Parathyroid adenoma (tissue), 2 donors: ENCODE measurements around the gene GGT6.

Experiments used
- H2AFZ ChIP-seq: fragments of 300-600 bp; sonication (generic); one replicate; pipeline ENCODE4 v1.7.0; 2017; ENCODE audit warnings: antibody characterized with exemption, mild to moderate bottlenecking
- H3K27ac ChIP-seq: fragments of 300-600 bp; sonication (generic); one replicate; pipeline ENCODE4 v1.7.0; 2017
- H3K27me3 ChIP-seq: fragments of 300-600 bp; sonication (generic); one replicate; pipeline ENCODE4 v1.7.0; 2017; ENCODE audit warnings: low read length; ENCODE audit not compliant: control insufficient read depth, insufficient read depth
- H3K36me3 ChIP-seq: fragments of 300-600 bp; sonication (generic); one replicate; pipeline ENCODE4 v1.7.0; 2017; ENCODE audit warnings: low read length; ENCODE audit not compliant: control insufficient read depth, insufficient read depth
- H3K4me1 ChIP-seq: fragments of 300-600 bp; sonication (generic); one replicate; pipeline ENCODE4 v1.7.0; 2017; ENCODE audit warnings: control low read depth
- H3K4me2 ChIP-seq: fragments of 300-600 bp; sonication (generic); one replicate; pipeline ENCODE4 v1.7.0; 2017; ENCODE audit warnings: low read length
- H3K4me3 ChIP-seq: fragments of 300-600 bp; sonication (generic); one replicate; pipeline ENCODE4 v1.7.0; 2017; ENCODE audit warnings: low read depth, low read length
- H3K79me2 ChIP-seq: fragments of 300-600 bp; sonication (generic); one replicate; pipeline ENCODE4 v1.7.0; 2017; ENCODE audit warnings: control low read depth
- H3K9ac ChIP-seq: fragments of 300-600 bp; sonication (generic); one replicate; pipeline ENCODE4 v1.7.0; 2017; ENCODE audit warnings: mild to moderate bottlenecking
- H3K9me3 ChIP-seq: fragments of 300-600 bp; sonication (generic); one replicate; pipeline ENCODE4 v1.7.0; 2017; ENCODE audit warnings: low read length; ENCODE audit not compliant: control insufficient read depth
- TF ChIP-seq, protein P1 (sequence below): fragments of 300-600 bp; sonication (generic); IDR thresholded peaks from one replicate; pipeline ENCODE4 v1.7.0; 2017; ENCODE audit warnings: antibody characterized with exemption, mild to moderate bottlenecking
- donor health status: primary hyperparathyroidism.

Gene GGT6

DNA sequence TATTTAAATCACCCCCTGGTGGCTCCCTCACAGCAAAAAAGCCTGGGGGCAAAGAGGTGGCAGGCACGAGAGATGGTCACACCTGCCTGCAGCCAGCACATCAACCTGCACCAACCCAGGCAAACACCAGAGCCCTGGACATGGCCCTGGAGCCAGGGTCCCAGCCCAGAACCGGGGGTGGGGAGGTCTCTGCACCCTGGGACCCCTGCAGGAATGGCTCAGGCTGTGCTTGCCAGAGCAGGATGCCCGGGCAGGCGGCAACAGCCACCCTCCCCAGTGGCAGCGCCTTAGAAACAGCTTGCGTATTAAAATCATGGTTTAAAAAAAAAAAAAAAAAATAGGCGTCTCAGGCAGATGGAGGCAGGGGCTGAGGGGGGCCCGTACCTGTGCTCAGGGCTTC lies 21.4 kb downstream of the GGT6 start:
- Histone ChIP-seq H3K4me3 (no peak overlapping the region), H3K4me2 (no peak overlapping the region), H3K36me3 (no peaks in the 10 kb centered on the region), H3K27ac (no peak overlapping the region), H2AFZ (no peak overlapping the region), H3K9ac (no peak overlapping the region), H3K27me3 (no peaks in the 10 kb centered on the region), H3K79me2 (no peaks in the 10 kb centered on the region), H3K9me3 (no peaks in the 10 kb centered on the region), H3K4me1 (peaks cover 8% of the 10 kb centered on the region)
- TF ChIP-seq, protein P1, sequence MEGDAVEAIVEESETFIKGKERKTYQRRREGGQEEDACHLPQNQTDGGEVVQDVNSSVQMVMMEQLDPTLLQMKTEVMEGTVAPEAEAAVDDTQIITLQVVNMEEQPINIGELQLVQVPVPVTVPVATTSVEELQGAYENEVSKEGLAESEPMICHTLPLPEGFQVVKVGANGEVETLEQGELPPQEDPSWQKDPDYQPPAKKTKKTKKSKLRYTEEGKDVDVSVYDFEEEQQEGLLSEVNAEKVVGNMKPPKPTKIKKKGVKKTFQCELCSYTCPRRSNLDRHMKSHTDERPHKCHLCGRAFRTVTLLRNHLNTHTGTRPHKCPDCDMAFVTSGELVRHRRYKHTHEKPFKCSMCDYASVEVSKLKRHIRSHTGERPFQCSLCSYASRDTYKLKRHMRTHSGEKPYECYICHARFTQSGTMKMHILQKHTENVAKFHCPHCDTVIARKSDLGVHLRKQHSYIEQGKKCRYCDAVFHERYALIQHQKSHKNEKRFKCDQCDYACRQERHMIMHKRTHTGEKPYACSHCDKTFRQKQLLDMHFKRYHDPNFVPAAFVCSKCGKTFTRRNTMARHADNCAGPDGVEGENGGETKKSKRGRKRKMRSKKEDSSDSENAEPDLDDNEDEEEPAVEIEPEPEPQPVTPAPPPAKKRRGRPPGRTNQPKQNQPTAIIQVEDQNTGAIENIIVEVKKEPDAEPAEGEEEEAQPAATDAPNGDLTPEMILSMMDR: no peak

DNA sequence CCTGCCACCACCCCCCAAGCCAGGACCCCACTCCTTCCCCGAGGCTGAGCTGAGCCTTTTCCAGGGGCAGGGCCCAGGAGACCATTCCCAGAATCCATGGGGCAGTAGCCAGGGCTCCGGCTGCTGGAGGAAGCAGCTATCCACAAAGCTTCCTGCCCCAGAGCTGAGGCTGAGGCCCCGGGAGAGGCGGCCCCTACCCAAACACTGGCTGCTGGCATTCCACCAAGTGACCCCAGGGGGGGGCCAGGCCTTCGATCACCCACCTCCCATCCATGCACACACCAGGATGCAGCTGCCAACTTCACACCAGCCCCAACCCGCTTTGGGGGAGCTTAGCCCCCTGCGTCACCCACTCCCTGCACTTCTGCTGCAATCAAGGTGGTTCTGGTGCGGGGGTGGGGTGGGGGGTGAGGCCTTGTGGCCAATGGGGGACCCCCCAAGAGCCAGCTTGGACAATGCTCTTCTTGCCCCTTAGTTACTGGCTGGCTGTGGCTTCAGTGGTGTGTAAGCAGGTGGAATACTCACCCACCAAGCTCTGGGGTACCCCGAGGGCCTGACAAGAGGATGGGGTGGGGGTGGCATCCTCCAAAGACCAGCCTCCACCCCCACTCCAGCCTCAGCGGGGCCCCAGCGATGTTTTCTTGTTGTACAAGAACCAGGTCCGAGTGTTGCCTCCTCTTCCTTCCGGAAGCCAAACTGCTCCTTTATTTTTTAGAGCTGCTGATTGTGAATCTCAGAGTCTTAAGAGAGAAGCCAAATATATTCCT lies 22.0 kb downstream of the GGT6 start:
- TF ChIP-seq, protein P1: no peak
- H3K27ac ChIP-seq: no peak overlapping the region
- H3K79me2 ChIP-seq: no peaks in the 10 kb centered on the region
- H3K36me3 ChIP-seq: no peaks in the 10 kb centered on the region
- H2AFZ ChIP-seq: no peak overlapping the region
- H3K9me3 ChIP-seq: no peaks in the 10 kb centered on the region
- H3K4me3 ChIP-seq: no peak overlapping the region
- no peak overlapping the region for H3K4me2 ChIP-seq
- peaks cover 8% of the 10 kb centered on the region for H3K4me1 ChIP-seq
- no peaks in the 10 kb centered on the region for H3K27me3 ChIP-seq
- no peak overlapping the region for H3K9ac ChIP-seq

DNA sequence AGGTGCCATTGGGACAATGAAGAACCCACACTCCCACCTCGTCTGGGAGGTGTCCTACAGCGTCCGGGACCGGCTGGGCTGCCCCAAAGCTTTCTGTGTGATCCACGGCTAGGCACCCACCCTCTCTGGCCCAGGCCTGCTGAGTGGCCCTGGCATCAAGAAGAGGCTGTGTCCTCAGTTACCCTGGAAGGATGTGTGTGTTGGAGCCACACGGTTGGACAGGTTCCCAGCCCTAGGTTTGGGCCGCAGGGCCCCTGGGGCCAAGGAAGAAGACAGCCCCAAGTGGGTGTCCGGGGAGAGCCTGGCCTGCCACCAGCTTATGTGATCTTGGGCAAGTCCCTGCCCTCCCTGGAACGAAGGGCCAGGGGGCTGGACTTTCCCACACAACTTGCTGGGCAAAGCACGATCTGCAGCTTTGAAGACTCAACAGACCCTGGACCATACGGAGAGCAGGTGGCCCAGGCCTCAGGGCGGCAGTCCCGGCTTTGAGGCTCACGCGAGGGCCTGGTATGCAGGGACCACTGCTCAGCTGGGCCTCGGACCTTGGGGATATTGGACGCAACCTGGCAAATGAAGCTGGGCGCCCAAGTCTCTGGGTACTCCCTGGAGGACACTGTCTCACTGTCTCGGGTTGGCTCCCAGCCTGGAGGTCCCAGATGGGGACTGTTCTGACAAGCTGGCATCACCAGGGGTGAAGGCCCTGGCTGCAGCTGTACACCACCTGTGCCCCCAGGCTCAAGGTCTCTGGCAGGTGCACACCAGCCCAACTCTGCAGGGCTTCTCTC lies 22.7 kb downstream of the GGT6 start:
- no peaks in the 10 kb centered on the region for H3K27me3 ChIP-seq
- H2AFZ ChIP-seq: no peak overlapping the region
- no peaks in the 10 kb centered on the region for H3K36me3 ChIP-seq
- peaks cover 8% of the 10 kb centered on the region for H3K4me1 ChIP-seq
- H3K9me3 ChIP-seq: no peaks in the 10 kb centered on the region
- H3K79me2 ChIP-seq: no peaks in the 10 kb centered on the region
- no peak overlapping the region for H3K4me3 ChIP-seq
- H3K4me2 ChIP-seq: no peak overlapping the region
- H3K27ac ChIP-seq: peak overlapping the region; percentile 58
- TF ChIP-seq, protein P1: no peak
- no peak overlapping the region for H3K9ac ChIP-seq

DNA sequence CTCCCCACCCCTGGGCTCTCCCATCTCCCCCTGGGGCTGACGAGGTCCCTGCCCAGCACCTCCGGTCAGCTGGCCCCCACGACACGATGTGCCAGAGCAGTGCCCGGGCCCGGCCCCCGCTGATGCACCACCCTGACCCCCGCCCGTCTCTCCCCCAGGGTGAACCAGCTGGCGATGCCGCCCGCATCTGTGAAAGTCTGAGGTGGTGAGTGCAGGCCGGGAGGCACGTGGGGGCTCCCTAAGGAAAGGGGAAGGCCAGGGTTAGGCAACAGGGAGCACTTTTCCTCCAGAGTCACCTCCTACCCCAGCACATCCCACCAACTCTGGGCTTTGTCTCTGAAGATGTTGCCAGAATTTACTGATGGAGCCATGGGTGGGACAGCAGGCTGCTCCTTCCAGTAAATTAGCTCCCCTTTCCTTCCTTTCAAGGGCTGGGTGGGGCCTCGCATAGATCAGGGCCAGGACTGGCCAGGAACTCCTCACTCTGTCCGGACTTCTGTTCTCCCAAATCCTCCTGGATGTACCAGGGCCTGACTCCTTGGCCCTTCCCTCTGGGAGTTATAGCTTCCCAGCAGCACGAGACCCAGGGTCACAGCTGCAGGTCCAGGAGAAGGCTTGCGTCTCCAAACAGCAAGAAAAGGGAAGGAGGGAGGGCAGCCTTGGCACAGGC lies 23.5 kb downstream of the GGT6 start:
- H2AFZ ChIP-seq: no peak overlapping the region
- no peaks in the 10 kb centered on the region for H3K27me3 ChIP-seq
- TF ChIP-seq, protein P1: no peak
- H3K27ac ChIP-seq: peak overlapping the region; percentile 58
- H3K9ac ChIP-seq: no peak overlapping the region
- H3K4me1 ChIP-seq: peaks cover 8% of the 10 kb centered on the region
- H3K4me2 ChIP-seq: no peak overlapping the region
- H3K4me3 ChIP-seq: no peak overlapping the region
- H3K9me3 ChIP-seq: no peaks in the 10 kb centered on the region
- H3K36me3 ChIP-seq: no peaks in the 10 kb centered on the region
- no peaks in the 10 kb centered on the region for H3K79me2 ChIP-seq
